Esophagus muscularis mucosa (tissue), 3 donors: ENCODE measurements around the gene MYL5.

Source experiments
- CTCF ChIP-seq, 3 experiments: fragments of 200-600 bp in 2 of 3; fragments of 450-650 bp in 1 of 3; sonication (generic) in 2 of 3; IDR thresholded peaks; one replicate each; pipeline ENCODE4 v1.5.1; 2017 to 2019; ENCODE audit warnings: antibody characterized with exemption in 3 of 3, mild to moderate bottlenecking in 2 of 3, moderate library complexity in 1 of 3
- POLR2A ChIP-seq: fragments of 450-650 bp; IDR thresholded peaks from one replicate; pipeline ENCODE4 v1.6.1; 2017; ENCODE audit warnings: antibody characterized with exemption, moderate library complexity, mild to moderate bottlenecking, low read depth
- POLR2AphosphoS5 ChIP-seq, 2 donors: sonication (generic); formaldehyde crosslinking; IDR thresholded peaks; one replicate each; pipeline ENCODE4 v1.6.1; 2017; ENCODE audit warnings: antibody characterized with exemption in 2 of 2

DNA sequence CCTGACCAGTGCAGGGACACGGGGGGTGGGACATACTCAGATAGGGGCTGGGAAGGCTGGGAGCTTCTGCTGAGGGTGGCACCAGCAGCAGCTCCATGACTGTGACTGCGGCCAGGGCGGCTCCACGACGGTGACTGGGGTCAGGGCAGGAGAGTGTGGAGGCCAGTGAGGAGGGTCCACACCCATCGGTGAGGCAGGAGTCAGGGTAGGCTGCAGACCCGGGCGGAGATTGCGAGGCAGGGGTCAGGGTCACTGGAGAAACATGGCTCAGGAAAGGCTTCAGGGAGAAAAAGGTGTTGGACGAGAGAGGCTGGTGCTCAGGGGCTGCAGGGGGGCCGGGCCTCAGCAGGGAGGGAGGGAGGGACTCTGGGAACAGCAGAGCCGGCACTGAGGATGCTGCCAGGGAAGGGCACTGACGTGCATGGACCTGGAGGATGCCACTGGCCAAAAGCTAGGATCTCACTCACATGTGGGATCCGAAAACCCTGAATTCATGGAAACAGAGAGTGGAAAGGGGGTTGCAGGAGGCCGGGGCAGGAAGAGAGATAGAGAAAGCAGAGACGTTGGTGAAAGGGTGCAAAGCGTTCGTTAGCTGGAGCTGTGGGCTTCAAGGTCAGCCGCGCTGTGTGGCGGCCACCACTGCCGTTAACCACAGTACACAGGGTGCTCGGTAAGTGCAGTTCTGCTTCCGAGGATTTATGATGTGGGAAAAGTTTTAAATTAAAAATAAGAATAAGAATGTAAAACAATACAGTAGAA is 22.3 kb upstream of the MYL5 start:
- TF ChIP-seq CTCF (IDR thresholded peaks at IDR 0.05) = no peak
- no peak for TF ChIP-seq POLR2A
- no peak for TF ChIP-seq POLR2AphosphoS5 (IDR thresholded peaks at IDR 0.05)
